ENCODE data around the gene UNC79.

UNC79 gene

DNA sequence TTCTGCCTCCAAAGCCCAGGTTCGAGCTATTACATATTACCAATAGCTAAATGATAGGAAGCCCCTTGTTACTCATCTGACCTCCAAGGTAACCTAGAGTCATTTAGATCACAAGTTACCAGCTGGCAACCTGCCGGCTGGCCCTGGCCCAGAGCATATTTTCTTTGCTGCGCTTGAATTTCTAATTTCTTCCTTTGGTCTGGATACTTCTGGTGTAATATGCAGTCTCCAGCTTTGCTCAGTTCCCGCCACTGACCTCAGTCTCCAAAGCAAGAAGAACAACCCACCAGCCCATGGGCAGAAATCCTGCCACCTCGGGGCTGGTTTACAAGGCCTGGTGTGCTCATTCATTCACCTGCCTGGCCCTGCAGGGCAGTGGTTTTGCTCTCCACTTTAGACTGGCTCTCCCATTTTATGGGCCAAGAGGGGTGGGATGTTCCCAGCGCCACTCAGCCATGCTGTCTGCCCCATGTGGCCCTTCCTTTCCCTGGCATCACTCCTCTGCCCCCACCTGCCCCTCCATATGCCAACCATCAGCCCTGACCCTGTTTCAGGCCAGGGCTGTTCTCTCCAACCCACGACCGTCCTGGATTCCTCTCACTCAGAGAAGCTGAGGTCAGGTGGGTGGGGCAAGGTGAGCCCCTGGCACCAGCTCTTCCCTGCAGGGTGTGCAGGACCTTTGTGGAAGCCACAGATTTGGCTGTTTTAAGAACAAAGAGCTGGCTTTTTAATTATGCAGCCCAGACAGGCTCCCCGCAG is 281.5 kb downstream of the UNC79 start:
- no peak for TF ChIP-seq CTCF (IDR thresholded peaks at IDR 0.05)
- no peaks in the 10 kb centered on the region for H3K79me2 ChIP-seq
- H3K4me1 ChIP-seq = peaks cover 6% of the 10 kb centered on the region
- H2AFZ ChIP-seq = no peak overlapping the region
- no peak overlapping the region for H3K4me3 ChIP-seq (ENCODE audit: low read depth, low read length)
- H3K27me3 ChIP-seq (ENCODE audit: control insufficient read depth, insufficient read depth, low read length) = no peaks in the 10 kb centered on the region
- H3K36me3 ChIP-seq (ENCODE audit: control insufficient read depth, insufficient read depth, low read length) = no peaks in the 10 kb centered on the region
- no peak overlapping the region for H3K4me2 ChIP-seq (ENCODE audit: low read length)
- H3K9ac ChIP-seq = no peak overlapping the region
- H3K27ac ChIP-seq = no peak overlapping the region
- H3K9me3 ChIP-seq (ENCODE audit: control insufficient read depth, low read length) = no peaks in the 10 kb centered on the region

DNA sequence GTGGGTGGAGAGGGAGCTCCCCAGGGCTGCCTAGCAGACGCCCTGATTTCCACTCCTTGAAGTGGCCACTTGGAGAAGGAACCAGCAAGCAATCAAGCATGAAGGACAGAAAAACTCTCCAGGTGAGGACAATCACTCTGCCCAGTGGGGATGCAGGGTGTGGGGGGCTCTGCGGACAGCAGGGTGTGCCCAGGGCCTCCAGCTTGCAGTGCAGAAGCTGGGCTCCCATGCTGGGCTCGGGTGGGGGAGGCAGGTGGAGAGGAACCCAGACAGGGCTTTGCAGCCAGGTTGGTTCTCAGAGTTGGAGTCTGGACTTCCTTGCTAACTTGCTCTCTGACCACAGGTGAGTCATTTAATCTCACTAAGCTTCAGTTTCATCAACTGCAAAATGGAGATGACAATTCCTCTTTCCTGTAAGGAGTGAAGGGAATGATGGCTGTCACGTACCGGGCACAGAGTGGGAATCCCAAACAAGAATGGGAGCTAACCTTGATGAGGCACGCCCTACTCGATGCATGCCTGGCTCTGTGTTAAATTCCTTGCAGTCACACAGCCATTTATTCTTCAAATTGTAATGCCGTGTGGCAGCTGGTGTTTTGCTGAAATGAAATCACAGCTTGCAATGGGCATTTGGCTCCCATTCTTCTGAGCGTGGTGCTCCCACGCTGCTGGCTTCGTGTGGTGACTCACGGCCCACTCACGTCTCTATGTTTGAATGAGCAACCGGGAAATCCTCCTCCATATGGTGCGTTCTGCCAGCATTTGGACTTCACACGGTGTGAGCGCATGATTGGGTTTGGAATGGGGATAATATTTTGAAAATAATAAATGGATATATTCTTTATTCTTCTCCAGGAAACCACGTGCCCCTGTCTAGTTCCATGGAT is 282.3 kb downstream of the UNC79 start:
- no peaks in the 10 kb centered on the region for H3K36me3 ChIP-seq (ENCODE audit: control insufficient read depth, insufficient read depth, low read length)
- no peaks in the 10 kb centered on the region for H3K9me3 ChIP-seq (ENCODE audit: control insufficient read depth, low read length)
- H2AFZ ChIP-seq = no peak overlapping the region
- H3K4me2 ChIP-seq (ENCODE audit: low read length) = no peak overlapping the region
- H3K27me3 ChIP-seq (ENCODE audit: control insufficient read depth, insufficient read depth, low read length) = no peaks in the 10 kb centered on the region
- H3K79me2 ChIP-seq = no peaks in the 10 kb centered on the region
- H3K9ac ChIP-seq = no peak overlapping the region
- H3K4me3 ChIP-seq (ENCODE audit: low read depth, low read length) = no peak overlapping the region
- TF ChIP-seq CTCF (IDR thresholded peaks at IDR 0.05) = no peak
- no peak overlapping the region for H3K27ac ChIP-seq
- peaks cover 6% of the 10 kb centered on the region for H3K4me1 ChIP-seq

GRCh38 chr14:93713726-93714405 is 283.1 kb downstream of the UNC79 start:
- H3K4me1 ChIP-seq = peaks cover 6% of the 10 kb centered on the region
- H3K27me3 ChIP-seq (ENCODE audit: control insufficient read depth, insufficient read depth, low read length) = no peaks in the 10 kb centered on the region
- no peak overlapping the region for H3K4me3 ChIP-seq (ENCODE audit: low read depth, low read length)
- H2AFZ ChIP-seq = no peak overlapping the region
- H3K9ac ChIP-seq = no peak overlapping the region
- no peak overlapping the region for H3K27ac ChIP-seq
- H3K36me3 ChIP-seq (ENCODE audit: control insufficient read depth, insufficient read depth, low read length) = no peaks in the 10 kb centered on the region
- no peak overlapping the region for H3K4me2 ChIP-seq (ENCODE audit: low read length)
- TF ChIP-seq CTCF (IDR thresholded peaks at IDR 0.05) = no peak
- H3K9me3 ChIP-seq (ENCODE audit: control insufficient read depth, low read length) = no peaks in the 10 kb centered on the region
- no peaks in the 10 kb centered on the region for H3K79me2 ChIP-seq

DNA sequence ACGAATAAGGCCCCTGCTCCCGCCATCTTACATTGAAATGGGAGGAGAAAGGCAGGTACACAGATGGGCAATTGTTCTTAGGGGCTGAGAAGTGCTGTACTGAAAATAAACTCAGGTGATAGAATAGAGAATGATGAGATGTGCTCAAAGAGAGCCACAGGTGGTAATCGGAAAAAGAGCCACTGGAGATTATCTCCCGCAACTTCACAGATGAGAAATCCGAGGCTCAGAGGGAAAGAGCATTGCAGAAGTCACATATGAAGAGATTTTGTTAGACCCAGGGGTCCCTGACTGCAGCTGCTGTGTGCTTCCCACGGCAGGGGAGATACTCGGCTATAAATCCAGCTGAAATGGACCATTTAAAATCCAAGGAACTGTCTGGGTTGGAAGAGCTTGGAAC is 283.9 kb downstream of the UNC79 start:
- TF ChIP-seq CTCF (IDR thresholded peaks at IDR 0.05) = no peak
- Histone ChIP-seq H3K27ac (no peak overlapping the region), H2AFZ (no peak overlapping the region), H3K79me2 (no peaks in the 10 kb centered on the region), H3K9ac (no peak overlapping the region), H3K4me3 (ENCODE audit: low read depth, low read length) (no peak overlapping the region), H3K4me2 (ENCODE audit: low read length) (no peak overlapping the region), H3K36me3 (ENCODE audit: control insufficient read depth, insufficient read depth, low read length) (no peaks in the 10 kb centered on the region), H3K9me3 (ENCODE audit: control insufficient read depth, low read length) (no peaks in the 10 kb centered on the region), H3K4me1 (peaks cover 6% of the 10 kb centered on the region), H3K27me3 (ENCODE audit: control insufficient read depth, insufficient read depth, low read length) (no peaks in the 10 kb centered on the region)
